T-helper 17 cell (primary cell): Measurements from ENCODE around the gene HAO1. TPM values are rescaled to one million over a fixed set of nuclear protein-coding genes. Genes with fewer than 3 reads are reported as not detected.

Experiments used
- ATAC-seq: fragments of 150-1000 bp; cut with Tn5 transposase; 2 replicates; pipeline ENCODE4 v1.10.0; 2021; ENCODE audit warnings: mild to moderate bottlenecking, moderate library complexity
- DNase-seq, 3 donors: peaks; one replicate each; pipeline versions ENCODE4 v3.0.0 to v3.0.0-alpha.2; 2020 to 2021
- H3K9me3 ChIP-seq: one replicate; pipeline ENCODE4 v1.7.0; 2013; ENCODE audit warnings: low read length, mild to moderate bottlenecking; ENCODE audit not compliant: control insufficient read depth, poor library complexity, severe bottlenecking
- H3K27ac Mint-ChIP-seq: one replicate; pipeline ENCODE4 v1.8.0; 2022; ENCODE audit warnings: mild to moderate bottlenecking, moderate library complexity, mixed read lengths
- H3K27me3 Mint-ChIP-seq: one replicate; pipeline ENCODE4 v1.8.0; 2022; ENCODE audit warnings: mixed read lengths
- H3K36me3 Mint-ChIP-seq: one replicate; pipeline ENCODE4 v1.8.0; 2022; ENCODE audit warnings: low read depth, mixed read lengths
- H3K4me1 Mint-ChIP-seq: one replicate; pipeline ENCODE4 v1.8.0; 2022; ENCODE audit warnings: mild to moderate bottlenecking, mixed read lengths
- H3K4me3 Mint-ChIP-seq: one replicate; pipeline ENCODE4 v1.8.0; 2022; ENCODE audit warnings: mild to moderate bottlenecking, moderate library complexity, mixed read lengths
- total RNA-seq, 4 donors: library from RNA in 2 of 4; stranded (reverse) in 2 of 4; gene quantifications; one replicate each; pipeline ENCODE4 v1.2.3 and lab custom pipeline; 2022 to 2026

HAO1 gene
- total RNA-seq (not detected), total RNA-seq (lab: John Stamatoyannopoulos, UW) (0 to 0.58 reads per million in 2 donors)

GRCh38 chr20:7940341-7940740, at the start of gene HAO1:
TSS of gene HAO1 (minus strand) at chr20:7940458. CDS start at chr20:7940422, 36 bp downstream.
- H3K9me3 ChIP-seq, result no peaks in the 10 kb centered on the region
- Mint-ChIP-seq H3K4me3 (no peak within 1 kb of the TSS), H3K4me1 (peaks cover 5% of the 10 kb centered on the region), H3K27me3 (peaks cover 18% of the 10 kb centered on the region), H3K27ac (no peak within 1 kb of the TSS), H3K36me3 (no peaks in the 10 kb centered on the region)
- no peak for DNase-seq
- no peak for ATAC-seq

- no peak for DNase-seq
- no peak for ATAC-seq
- H3K9me3 ChIP-seq, result no peaks in the 10 kb centered on the region
- Mint-ChIP-seq H3K36me3 (peaks cover 6% of the 10 kb centered on the region), H3K27ac (no peak overlapping the region), H3K27me3 (no peaks in the 10 kb centered on the region), H3K4me1 (peaks cover 2% of the 10 kb centered on the region), H3K4me3 (no peak overlapping the region)
Measured at GRCh38 chr20:7989379-7989778, 49.1 kb upstream of the HAO1 start.

DNA sequence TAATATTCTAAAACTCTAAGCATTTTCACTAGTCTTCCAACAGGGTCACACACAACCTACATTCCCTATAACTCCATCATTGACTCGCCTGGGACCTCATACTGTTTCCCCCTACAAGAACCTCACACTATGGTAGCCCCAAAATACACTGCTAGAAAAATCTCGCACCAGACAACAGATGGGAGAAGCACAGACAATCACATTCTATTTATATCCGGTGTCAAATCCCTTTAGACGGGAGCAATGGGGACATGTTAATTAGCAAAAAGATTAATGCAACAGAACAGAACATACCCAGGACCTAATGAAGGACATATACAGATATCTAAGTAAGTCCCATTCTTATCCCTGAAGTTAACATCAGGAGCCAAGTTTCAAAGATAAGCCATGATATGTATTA, 45.7 kb upstream of the HAO1 start:
- no peaks in the 10 kb centered on the region for H3K27me3 Mint-ChIP-seq
- DNase-seq, result no peak
- H3K9me3 ChIP-seq, result no peaks in the 10 kb centered on the region
- H3K4me1 Mint-ChIP-seq, result peaks cover 9% of the 10 kb centered on the region
- H3K4me3 Mint-ChIP-seq, result no peak overlapping the region
- H3K27ac Mint-ChIP-seq, result no peak overlapping the region
- no peak for ATAC-seq
- peaks cover 12% of the 10 kb centered on the region for H3K36me3 Mint-ChIP-seq

GRCh38 chr20:7984192-7984591, 43.9 kb upstream of the HAO1 start:
- Mint-ChIP-seq H3K4me3 (no peak overlapping the region), H3K4me1 (peaks cover 14% of the 10 kb centered on the region), H3K27ac (no peak overlapping the region), H3K36me3 (peaks cover 12% of the 10 kb centered on the region), H3K27me3 (no peaks in the 10 kb centered on the region)
- no peaks in the 10 kb centered on the region for H3K9me3 ChIP-seq
- DNase-seq (no peak), ATAC-seq (no peak)

DNA sequence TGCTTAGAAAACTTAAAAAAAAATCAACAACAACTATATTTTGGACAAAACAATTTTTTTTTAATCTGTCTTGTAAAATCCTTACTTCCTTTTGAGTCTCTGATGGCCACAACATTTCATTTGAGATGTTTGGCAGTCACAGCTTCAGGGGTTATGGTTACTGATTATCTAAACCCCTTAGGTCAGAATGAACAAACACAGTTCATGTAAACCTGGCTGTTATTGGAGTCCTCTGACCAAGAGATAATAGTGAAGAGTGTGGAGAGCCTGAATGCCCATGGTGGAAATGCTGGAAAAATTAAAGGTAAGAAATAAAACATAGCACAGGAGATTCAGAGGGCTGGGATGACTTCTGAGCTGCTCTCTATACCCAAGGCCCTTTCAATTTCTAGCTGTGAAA, 41.1 kb upstream of the HAO1 start:
- no peak for ATAC-seq
- Mint-ChIP-seq H3K27me3 (no peaks in the 10 kb centered on the region), H3K36me3 (peaks cover 14% of the 10 kb centered on the region), H3K27ac (peak overlapping the region; percentile 41), H3K4me1 (peaks cover 14% of the 10 kb centered on the region), H3K4me3 (no peak overlapping the region)
- no peaks in the 10 kb centered on the region for H3K9me3 ChIP-seq
- no peak for DNase-seq

DNA sequence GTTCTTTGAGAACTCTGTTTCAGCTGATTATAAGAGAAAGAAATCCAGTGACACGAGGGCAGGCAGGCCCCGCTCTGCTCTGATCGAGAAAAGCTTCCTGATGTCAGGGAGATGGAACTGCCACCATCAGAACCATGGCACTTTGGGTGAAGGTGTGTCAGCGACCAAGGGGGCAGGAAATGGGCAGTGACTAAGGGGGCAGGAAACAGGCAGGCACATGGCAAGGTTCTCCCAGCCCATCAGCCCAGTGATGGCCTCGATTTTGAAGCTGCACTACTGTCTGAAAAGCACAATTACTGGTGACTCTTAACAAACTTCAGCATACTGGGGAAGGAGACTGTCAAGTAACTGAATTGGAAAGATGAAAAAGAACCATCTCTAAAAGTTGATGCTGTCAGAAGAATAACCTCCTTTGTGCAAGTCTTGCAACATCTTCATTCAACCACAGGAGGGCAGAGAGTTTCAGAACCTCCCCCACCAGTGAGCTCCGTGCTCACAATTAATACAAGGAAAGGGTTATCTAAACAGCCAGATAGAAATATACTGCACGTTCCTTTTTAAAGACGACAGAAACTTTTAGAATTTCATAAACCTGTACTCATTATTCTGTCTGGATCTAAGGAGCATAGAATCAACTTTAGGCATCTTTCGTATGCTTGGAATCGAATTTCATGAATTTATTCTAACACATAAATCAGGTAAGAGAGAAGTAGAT, 40.2 kb upstream of the HAO1 start:
- no peaks in the 10 kb centered on the region for H3K27me3 Mint-ChIP-seq
- H3K4me3 Mint-ChIP-seq, result no peak overlapping the region
- H3K27ac Mint-ChIP-seq, result peak overlapping the region; percentile 41
- H3K4me1 Mint-ChIP-seq, result peaks cover 12% of the 10 kb centered on the region
- DNase-seq (no peak), ATAC-seq (peak; percentile 65)
- H3K9me3 ChIP-seq, result no peaks in the 10 kb centered on the region
- H3K36me3 Mint-ChIP-seq, result peaks cover 14% of the 10 kb centered on the region

DNA sequence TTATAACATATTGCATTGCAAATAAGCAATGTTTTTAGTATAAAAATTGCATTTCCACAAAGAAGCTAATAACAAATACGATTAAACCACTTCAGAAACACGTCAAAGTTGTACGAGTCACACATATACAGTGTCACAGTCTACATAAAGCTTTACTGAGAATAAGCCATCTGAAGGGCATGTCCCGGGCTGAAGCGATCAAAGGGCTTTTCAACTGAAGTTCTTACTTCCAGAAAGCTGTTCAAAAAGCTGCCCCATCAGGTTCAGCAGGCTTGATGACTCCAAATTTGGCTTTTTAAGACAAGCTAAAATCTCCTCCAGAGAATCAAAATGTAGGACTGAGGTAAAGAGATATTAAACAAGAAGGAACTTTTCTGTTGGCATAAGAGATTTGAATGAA, 37.5 kb upstream of the HAO1 start:
- no peak for DNase-seq
- no peaks in the 10 kb centered on the region for H3K9me3 ChIP-seq
- ATAC-seq, result no peak
- H3K4me3 Mint-ChIP-seq, result no peak overlapping the region
- H3K4me1 Mint-ChIP-seq, result peaks cover 12% of the 10 kb centered on the region
- H3K27ac Mint-ChIP-seq, result no peak overlapping the region
- H3K27me3 Mint-ChIP-seq, result no peaks in the 10 kb centered on the region
- peaks cover 13% of the 10 kb centered on the region for H3K36me3 Mint-ChIP-seq

DNA sequence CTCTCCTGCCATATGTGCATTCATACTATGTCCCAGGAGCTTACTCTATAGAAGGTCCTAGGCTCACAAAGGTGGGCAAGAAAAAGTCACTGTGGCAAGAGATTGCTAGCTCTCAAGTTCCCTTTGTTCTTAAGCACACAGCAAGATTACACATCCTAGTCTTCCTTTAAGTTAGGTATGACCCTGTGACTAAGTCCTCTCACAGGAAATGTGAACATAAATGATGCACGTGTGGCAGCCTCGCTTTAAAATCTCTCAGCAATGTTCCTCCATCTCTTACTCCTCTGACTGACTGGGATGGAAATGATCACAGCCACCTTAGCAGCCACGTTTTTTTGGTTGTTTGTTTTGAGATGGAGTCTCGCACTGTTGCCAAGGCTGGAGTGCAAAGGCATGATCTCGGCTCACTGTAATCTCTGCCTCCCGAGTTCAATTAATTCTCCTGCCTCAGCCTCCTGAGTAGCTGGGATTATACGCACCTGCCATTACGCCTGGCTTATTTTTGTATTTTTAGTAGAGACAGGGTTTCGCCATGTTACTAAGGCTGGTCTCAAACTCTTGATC, 35.7 kb upstream of the HAO1 start:
- peaks cover 2% of the 10 kb centered on the region for H3K36me3 Mint-ChIP-seq

DNA sequence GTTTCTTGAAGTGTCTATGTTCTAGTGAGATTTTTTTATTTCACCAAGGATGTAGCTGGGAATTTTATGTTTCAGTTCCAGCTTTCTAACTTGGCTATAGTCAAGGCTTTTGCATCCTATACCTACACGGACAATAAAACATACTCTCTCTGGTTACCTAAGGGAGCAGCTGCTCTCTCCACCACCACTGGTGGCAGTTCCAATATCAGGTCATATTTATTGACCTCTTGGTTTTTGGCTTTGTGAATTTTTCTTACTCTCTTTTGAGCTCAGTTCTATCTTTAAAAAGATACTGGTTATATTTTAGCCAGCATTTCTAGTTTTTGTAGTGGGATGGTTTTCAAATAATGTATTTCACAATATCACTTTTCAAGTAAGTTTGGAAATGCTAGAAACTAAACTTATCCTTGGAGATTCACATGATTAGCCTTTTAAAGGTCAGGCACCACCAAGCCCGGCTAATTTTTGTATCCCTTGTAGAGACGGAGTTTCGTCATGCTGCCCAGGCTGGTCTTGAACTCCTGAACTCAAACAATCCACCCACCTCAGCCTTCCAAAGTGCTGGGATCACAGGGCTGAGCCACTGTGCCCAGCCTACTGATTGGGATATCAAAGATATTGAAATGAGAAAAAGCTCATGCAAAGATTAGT, 34.7 kb upstream of the HAO1 start:
- Mint-ChIP-seq H3K27me3 (no peaks in the 10 kb centered on the region), H3K27ac (no peak overlapping the region), H3K36me3 (peaks cover 2% of the 10 kb centered on the region), H3K4me3 (no peak overlapping the region), H3K4me1 (no peaks in the 10 kb centered on the region)
- H3K9me3 ChIP-seq, result no peaks in the 10 kb centered on the region
- ATAC-seq, result no peak
- DNase-seq, result no peak

More for the DNA sequence above, 35.7 kb upstream of the HAO1 start:
- ATAC-seq, result peak; percentile 24
- no peaks in the 10 kb centered on the region for H3K9me3 ChIP-seq
- Mint-ChIP-seq H3K4me1 (peaks cover 5% of the 10 kb centered on the region), H3K27me3 (no peaks in the 10 kb centered on the region), H3K27ac (peak overlapping the region; percentile 8), H3K4me3 (no peak overlapping the region)
- DNase-seq, result no peak

DNA sequence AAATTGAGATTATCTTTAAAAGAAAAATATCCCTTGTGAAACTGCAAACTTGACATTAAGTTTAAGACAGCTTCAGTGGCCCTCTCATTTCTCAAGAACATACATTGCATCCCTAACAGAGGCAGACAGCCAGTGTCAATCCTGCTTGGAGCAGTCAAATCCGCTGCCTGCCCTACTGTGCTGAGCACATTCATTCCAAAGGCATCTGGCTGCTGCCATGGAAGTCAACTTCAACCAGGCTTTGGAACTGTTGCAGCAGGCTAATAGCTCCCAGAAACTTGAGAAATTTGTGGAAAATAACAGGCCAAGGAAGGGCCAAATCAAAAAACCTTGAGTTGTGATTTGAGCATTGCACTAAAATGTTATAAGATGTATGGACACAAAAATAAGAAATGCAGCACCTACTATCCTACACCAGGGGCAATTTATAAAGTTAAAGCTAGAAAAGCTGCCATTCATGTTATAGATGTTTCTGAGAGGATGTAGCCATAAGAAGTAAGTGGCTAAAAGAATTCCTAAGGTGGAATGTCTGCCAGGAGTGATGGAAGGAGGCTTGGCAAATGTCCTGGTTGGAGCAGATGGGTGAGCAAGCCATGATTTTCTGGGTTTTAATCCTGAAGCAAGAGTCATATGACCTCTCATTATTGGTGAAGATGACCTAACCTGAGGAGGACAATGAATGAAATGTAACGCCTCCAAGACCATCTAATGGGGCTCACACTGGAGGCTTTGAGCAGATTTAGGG, 31.4 kb upstream of the HAO1 start:
- DNase-seq (no peak), ATAC-seq (no peak)
- Mint-ChIP-seq H3K36me3 (no peaks in the 10 kb centered on the region), H3K27me3 (no peaks in the 10 kb centered on the region), H3K4me3 (no peak overlapping the region), H3K27ac (peak overlapping the region; percentile 6), H3K4me1 (no peaks in the 10 kb centered on the region)
- H3K9me3 ChIP-seq, result no peaks in the 10 kb centered on the region

DNA sequence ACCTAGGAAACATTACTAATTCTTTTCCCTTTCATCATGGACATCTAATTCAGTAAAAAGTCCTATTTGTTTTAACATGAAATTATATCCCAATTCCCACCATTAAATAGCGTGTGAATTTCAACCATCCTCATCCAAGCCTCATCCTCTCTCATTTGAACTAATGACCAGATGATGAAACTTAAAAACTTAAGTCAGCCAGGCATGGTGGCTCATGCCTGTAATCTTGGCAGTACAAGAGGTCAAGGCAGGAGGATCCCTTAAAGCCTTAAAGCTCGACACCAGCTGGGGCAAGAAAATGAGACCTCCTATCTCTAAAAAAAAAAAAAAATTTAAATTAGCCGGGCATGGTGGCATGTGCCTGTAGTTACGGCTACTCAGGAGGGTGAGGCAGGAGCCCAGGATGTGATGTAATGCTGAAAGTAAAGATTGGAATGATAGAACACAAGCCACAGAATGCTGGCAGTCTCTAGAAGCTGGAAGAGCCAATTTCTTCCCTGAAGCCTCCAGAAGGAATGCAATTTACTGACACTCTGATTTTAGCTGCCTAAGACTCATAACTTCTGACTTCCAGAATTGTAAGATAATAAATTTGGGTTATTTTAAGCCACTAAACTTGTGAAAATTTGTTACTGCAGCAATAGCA, 27.1 kb upstream of the HAO1 start:
- H3K9me3 ChIP-seq, result no peaks in the 10 kb centered on the region
- H3K27me3 Mint-ChIP-seq, result peaks cover 5% of the 10 kb centered on the region
- H3K27ac Mint-ChIP-seq, result no peak overlapping the region
- no peaks in the 10 kb centered on the region for H3K4me1 Mint-ChIP-seq
- H3K36me3 Mint-ChIP-seq, result no peaks in the 10 kb centered on the region
- H3K4me3 Mint-ChIP-seq, result no peak overlapping the region
- no peak for DNase-seq
- no peak for ATAC-seq

- no peaks in the 10 kb centered on the region for H3K36me3 Mint-ChIP-seq
- H3K27me3 Mint-ChIP-seq, result peaks cover 8% of the 10 kb centered on the region
- DNase-seq (no peak), ATAC-seq (no peak)
- H3K4me3 Mint-ChIP-seq, result no peak overlapping the region
- no peak overlapping the region for H3K27ac Mint-ChIP-seq
- no peaks in the 10 kb centered on the region for H3K9me3 ChIP-seq
- H3K4me1 Mint-ChIP-seq, result no peaks in the 10 kb centered on the region
Measured at GRCh38 chr20:7966176-7966575, 25.9 kb upstream of the HAO1 start.

- Mint-ChIP-seq H3K27ac (no peak overlapping the region), H3K4me3 (no peak overlapping the region), H3K27me3 (peaks cover 22% of the 10 kb centered on the region), H3K4me1 (no peaks in the 10 kb centered on the region), H3K36me3 (peaks cover 3% of the 10 kb centered on the region)
- ATAC-seq (no peak), DNase-seq (no peak)
- no peaks in the 10 kb centered on the region for H3K9me3 ChIP-seq
Measured at GRCh38 chr20:7959484-7959883, 19.2 kb upstream of the HAO1 start.
